ENCODE results near the gene SSNA1.

Gene SSNA1

DNA sequence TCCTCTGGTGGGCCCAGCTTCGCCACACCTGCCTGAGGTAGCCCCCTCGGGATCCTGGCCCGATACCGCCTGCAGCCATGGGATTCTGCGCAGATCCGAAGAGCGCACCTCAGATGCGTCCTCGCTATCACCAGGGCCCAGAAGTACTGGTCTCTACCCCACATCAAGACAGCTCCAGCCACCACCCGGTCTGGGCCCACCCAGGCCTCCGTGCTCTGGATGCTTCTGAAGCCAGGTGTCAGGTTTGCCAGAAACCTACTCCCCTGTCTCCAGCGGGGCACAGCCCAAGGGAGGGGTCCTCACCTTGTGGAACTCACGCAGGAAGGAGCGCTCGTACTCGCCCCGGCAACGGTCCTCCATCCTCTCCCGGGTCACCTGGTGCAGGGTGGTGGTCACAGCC, 2.6 kb upstream of the SSNA1 start:
- no peak for DNase-seq

DNA sequence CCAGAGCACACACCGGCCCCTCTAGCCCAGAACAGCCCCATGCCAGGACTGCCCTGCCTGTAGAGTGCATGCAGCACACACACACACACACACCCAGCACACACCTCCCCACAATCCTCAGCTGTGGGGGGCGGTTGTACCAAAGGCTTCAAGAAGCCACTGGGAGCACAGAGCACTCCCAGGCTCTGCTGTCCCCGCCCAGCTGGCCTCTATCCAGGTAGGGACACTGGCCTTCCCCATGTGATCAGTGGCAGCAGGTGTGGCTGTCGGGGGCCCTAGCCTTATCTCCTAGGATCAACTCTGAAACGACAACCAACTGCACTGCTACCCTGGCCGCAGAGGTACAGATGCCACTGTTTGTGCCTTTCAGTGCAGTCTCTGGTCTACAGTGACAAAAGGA, 2.1 kb upstream of the SSNA1 start:
- no peak for DNase-seq

DNA sequence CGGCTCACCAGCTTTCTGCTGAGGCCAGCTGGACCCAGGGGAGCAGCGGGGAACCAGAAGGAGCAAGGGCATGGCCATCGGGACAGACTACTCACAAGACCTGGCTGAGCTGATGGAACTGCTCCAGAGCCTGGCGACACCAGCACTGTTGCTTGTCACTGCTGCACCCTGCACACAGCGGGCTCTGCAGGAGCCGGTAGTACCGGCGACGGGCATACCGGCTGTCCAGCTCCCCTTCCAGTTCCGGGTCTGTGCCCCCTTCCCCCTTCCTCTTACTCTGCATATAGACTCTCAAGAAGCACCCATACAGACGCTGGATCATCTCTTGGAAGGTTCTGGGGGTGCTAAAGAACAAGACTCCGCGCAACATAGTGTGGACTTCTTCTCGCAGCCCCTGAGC, 1.1 kb upstream of the SSNA1 start:
- DNase-seq: no peak

DNA sequence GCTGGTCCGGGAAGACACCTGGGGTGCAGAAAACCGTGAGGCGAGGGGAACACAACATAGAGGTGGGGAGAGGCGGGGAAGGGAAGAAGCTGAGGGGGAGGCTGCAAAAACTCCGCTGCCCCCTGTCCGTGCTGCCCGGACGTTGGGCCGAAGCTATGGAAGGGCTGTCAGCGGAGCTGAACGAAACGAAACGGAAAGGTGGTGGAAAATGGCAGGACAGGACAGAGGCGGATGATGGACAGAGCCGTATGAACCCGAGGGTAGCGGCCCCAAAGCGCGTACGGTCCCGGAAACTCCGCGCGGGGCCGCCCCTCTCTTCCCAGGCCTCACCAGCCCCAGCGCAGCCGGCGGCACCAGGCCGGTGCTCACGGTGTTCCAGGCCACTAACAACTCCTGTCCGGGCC, 388 bp upstream of the SSNA1 start:
- no peak for DNase-seq

DNA sequence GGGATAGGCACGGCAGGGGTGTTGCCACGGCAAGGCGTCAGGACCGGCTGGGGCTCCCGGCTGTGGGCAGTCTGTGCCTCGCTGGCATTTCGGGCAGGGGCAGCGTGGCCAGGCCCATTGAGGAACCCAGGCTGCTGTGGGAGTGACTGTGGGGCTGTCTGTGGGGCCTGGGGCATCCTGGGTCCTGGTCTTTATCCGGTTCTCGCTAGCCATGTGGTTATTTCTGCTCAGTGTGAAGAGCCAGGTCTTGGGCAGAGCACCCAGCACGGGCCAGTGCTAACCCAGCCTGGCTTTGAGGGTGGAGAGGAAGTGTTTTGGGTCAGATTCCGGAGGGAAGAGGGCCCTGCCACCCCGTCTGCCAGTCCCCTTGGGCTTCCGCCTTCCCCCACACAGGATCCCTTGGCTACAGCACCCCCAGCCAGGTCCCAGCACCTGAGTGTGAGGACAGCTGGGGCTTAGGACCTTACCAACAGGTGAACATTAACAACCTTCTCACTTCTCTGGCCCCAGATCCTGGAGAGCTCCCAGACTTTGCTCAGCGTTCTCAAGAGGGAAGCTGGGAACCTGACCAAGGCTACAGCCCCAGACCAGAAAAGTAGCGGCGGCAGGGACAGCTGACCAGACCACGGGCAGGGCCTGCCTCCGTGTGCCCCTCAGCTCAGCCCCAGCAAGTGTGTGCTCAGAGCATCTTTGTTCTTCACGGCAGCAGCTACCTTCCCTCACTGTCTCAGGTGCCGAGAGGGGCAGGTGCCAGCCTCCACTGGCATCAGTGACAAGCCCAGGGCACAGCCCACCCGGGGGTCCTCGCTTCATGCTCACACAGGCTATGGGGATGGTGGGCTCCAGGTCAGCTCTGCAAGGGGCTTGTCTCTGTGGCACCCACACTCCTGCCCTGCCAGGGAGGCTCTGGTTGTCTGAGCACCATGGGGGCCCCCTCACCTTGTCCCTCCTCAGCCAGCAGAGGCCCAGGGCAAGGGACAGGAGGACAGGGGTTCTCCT, 1.1 kb downstream of the SSNA1 start:
- no peak for DNase-seq

DNA sequence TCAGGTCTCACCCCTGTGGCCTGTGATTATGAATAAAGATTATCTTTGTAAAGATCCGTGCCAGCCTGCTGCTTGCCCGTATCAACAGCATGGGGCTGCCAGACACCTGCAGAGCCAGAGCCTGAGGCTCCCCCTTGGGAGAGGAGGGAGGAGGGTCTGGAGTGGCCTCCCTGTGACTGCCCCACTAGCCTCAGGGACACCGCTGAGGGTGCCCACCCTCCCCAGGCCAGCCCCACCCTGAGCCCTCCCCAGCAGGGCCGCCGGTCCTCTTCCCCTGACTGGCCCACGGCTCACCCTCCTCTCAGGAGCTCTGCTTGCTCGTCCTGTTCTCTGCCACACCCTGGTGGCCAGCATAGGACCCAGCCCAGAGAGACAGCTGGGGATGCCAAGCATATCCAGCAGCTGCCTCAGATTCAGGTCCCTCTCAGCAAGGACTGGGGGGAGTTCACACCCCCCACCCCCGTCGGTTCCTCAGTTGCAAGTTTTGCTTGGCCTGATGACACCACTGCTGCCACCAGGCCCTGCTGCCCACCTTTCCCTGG, 1.9 kb downstream of the SSNA1 start:
- no peak for DNase-seq

DNA sequence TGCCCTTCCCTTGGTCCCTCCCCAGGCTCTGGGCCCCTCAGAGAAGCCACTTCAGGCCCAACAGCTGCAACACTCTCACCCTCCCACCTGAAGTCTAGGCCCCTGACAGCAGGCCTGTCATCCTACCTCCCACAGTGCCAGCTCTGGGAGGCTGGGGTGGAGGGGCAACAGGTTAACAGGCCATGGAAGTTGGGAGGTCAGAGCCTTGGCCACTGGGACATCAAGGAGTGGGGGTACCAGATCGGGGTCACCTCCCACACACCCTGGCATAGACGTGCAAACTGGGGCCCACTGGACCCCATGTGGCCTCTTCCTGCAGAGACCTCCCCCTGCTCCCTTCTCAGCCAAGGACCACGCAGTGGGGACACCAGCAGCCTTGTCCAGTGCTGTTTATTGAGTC, 2.8 kb downstream of the SSNA1 start:
- DNase-seq: no peak

DNA sequence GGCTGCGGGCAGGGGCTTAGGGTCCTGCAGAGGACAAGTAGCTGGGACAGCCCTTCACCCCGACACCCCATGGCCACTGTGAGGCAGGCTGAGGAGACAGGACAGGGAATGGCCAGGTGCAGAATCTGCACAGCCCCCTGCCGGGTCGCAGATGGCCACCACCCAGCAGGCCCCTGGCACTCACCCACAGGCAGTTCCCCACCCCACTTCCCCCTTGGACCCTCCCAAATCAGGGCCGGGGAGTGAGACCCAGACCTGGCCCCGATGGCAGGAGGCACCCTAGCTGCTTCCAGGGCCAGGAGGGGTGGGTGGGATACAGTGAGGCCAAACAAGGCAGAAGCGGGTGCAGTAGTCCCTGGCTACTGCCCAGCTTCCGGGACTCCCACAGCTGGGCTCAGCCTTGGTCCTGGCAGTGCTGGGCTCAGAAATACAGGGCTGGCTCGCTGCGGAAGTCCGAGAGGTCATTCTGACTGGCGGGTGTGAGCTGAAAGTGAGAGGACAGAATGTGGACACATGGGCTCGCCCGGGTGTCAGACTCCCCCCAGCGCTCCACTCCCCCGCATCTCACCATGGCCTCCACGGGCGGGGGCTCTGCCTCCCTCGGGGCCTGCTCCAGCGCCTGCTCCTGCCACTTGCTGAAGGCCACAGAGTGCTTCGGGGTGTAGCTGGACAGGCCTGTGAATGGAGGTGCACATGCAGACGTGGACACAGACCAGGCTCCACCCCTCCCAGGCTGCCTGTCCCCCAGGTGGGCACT, 3.4 kb downstream of the SSNA1 start:
- DNase-seq: no peak

DNA sequence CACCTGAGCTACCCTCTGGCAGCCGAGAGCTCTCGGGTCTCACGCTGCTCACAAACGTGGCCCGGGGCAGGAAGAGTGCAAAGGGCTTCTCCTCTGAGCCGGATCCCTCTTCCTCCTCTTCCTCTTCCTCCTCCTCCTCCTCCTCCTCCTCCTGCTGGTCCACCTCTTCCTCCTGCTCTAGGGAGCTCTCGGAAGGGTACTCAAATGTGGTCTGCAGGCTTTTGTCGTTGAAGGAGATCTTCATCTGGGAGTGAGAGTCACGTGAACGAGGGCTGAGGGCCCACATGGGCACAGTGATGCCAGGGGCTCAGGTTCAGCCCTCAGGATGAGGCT, 3.9 kb downstream of the SSNA1 start:
- DNase-seq: no peak

DNA sequence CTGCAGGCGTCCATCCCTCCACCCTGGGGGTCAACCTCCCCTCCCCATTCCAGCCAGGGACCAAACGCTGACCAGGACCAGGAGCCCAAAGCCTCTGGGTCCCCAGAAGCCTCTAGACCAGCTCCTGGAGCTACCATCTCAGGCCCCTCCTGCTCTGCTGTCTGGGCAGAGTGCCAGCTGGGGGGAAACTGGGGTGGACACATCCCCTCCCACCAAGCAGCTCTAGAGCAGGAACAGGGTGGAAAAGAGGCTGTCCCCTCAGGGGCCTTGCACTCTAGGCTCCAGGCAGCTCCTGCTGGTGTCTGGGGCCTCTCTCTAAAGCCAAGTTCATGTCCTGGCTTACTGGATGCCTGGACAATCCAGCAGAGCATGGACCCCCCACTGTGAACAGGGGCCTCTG, 4.4 kb downstream of the SSNA1 start:
- no peak for DNase-seq

DNA sequence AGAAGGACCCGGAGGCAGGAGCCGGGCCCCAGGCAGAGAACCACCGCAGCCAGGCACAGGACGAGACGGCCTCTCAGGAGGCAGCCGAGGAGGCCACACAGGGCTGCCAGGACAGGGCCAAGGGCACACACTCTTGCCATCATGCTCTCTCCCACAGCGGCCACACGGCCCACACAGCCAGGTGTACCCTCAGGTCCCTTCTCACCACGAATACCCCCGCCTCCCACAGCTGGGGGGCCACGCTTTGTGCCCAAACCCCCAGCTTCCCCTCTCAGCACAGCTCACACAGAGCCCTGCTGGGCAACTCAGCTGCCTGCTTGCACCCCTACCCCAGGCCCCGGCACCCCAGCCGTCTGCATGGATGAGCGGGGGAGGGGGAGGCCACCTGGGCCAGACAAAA, 5.3 kb downstream of the SSNA1 start:
- no peak for DNase-seq

DNA sequence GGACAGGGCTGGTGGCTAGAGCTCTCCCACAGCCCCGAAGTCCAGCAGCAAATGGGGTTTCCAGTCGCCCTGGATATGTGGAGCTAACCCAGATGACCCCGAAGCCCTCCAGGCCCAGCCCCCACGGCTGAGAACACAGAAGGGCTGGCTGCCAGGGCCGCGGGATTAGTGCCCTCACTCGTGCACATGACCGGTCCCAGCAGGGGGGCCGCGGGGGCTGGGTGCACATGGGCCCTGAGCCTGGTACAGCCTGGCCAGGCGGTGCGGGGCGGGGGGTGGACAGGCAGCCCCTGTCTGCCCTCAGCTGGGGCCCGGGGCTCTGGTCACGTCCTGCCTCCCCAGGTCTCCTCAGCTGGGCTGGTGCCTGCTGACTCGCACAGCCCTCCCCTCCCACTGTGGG, 5.9 kb downstream of the SSNA1 start:
- no peak for DNase-seq

DNA sequence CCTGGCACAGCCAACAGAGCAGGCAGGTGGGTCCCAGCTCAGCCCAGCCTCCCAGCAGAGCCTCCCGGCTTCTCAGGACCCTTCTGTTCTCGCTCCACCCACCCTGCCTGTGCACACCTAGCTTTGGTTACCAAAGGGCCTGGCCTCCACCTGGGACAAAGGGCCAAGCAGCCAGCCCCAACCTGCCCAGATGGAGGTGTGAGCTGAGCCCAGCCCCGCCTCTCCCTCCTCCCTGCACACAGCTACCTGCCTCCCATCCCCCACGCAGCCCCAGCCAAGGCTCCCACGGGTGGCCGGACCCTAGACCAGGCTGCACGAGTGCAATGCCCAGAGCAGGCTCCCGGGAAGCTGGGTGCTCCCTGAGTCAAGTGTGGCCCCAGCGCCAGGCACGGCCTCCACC, 6.4 kb downstream of the SSNA1 start:
- peak; percentile 73 for DNase-seq

DNA sequence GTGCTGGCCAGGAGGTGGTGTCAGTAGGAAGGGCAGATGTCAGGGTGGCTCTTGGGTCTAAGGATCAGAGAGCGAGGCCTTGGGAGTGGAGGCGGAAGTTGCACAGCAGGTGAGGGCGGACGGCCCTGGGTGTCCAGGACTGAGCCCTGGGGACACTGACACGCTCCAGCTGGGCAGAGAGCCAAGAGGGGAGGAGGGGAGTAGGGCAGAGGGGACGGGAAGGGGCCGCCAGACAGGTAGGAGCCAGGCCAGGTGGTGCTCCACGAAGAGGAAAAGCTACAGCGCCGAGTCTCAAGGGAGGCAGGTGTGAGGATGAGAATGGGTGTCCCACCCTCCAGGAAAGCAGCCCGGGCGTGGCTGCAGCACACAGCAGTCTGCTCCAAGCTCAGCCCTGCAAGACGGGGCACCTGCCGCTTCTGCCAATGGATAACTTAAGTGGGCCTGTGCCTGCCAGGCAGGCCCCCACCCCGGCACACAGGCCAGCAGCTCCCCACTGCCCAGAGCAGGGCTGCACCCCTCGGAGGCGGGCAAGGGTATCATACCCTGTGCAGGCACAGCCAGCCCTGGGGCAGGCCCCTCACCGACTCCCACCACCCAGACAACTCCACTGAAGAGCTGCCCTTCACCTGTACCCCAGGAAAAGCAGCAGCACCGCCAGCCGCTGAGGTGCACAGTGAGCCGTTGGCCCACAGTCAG, 7.2 kb downstream of the SSNA1 start:
- DNase-seq: peak; percentile 96

DNA sequence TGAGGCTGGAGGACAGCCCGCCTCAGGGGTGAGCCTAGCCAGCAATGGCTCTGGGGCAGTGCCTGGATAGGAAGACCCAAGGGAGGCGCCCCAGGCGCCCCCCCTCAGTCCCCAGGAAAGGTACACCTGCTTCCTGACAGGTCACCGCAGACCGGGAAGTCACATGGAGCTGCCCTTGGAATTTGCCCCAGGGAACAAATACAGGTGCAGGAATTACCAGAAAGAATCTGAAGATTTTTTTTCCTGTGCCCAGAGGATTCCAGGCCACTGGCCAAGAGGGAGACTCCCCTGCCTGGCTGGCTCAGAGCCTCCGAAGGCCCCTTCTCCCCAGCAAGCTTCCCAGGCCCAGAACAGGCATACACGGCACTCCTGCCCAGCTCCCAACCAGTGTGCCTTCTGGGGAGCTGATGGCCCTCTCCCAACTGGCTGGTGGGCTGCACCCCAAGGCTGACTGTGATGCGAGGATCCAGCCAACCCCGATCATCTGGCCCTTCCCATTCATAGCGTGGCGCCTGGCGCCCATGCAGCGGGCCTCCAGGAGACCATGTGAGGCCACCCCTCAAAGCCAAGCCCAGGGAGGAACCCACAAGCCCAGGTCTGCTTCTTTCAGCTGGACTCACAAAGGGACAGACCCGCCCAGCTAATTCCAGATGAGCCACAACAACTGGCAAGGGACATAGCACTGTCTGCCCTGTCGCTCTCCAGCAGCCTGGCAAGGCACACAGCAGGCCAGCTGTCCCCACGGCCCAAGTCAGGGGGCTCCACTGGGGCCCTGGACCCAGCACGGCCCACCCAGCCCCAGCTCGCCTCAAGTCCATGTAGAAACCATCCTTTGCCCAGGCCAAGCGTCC, 9.8 kb downstream of the SSNA1 start:
- no peak for DNase-seq

DNA sequence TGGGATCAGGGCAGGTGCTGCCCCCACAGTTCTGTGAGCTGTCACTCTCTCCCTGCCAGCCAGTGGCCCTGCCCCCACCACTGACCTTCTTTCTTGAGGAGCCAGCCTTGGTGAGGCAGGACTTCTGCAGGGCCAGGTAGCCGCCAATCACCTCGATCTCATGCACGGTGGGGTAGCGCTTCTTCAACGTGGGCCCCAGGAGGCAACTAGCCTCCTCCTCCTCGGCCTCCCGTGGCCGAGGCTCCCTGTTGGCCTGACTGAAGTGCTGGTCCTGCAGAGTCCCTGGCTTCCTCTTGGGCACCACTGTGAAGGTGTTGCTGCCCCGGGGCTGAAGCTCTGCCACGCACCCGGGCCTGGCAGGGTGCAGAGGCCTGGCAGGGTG, 10.4 kb downstream of the SSNA1 start:
- no peak for DNase-seq

DNA sequence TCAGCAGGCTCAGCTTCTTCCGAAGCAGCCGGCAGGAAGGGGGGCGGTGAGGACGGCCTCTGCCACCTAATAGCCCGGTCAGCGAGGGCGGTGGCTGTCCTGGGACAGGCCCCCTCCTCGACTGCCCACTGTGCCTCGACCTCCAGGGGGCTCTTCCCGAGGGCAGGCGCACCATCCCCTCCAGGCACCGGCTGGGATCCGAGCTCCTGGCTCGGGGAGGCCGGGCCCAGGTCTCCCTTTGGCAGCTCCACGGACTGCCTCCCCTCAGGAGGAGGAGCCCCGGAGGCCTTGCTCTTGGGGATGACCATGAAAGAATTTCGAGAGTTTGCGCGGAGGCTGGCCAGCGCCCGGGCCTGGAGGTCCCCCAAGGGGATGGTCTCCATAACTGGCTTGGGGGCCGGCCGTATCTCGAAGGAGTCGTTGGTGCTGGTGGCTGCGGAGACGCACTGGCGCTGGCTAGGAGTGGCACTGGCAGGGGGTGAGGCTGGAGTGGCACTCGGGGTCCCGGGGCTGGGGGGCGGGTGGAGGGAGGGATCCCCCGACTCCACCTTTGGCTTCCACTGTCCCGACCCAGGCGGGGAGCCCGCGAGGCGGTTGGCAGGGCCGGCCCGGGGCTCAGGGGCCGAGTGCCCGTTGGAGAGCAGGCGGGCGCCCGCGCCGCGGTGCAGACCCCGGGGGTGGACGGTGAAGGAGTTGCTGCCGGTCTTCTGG, 11.1 kb downstream of the SSNA1 start:
- no peak for DNase-seq

DNA sequence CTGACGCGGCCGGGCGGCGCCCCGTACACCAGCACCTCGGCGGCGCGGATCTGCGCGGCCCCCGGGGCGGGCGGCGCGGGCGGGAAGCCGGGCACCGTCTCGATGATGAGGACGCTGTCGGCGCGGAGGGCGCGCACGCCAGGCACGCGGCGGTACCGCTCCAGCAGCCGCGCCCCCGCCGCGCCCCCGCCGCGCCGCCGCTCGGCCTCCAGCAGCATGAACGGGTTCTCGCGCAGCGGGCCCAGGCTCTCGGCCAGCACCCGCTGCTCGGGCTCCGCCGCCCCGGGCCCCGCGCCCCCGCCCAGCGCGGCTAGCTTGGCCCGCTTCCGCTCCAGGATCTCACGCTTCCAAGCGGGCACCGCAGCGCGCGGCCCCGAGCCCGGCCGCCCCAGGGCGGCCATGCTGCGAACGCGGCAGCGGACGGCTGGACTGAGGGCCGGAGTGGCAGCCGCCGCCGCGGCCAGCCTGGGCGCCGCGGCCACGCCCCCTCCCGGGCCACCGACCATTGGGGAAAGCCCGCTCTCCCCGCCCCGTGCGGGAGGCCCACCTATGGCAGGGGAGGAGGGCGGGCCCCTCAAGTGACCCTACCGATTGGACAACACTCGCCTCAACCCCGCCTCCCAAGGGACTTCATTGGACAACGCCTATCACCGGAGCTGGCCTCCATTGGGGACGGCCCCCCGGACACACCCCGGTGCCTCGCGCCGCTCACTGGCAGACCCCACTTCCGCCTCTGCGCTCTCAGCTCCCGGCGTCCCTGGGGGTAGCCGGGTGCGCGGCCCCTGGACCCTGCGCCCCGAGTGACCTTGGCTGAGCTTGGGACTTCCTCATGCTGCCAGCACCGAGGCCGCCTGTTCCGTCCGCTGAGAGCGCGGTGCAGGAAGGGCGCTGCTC, 12.1 kb downstream of the SSNA1 start, which contains the start of gene TPRN:
TPRN (minus strand) TSS at position 431 of the 894 bp plus-strand sequence; CDS start at position 401, 30 bp downstream.
- DNase-seq: peak; percentile 98

DNA sequence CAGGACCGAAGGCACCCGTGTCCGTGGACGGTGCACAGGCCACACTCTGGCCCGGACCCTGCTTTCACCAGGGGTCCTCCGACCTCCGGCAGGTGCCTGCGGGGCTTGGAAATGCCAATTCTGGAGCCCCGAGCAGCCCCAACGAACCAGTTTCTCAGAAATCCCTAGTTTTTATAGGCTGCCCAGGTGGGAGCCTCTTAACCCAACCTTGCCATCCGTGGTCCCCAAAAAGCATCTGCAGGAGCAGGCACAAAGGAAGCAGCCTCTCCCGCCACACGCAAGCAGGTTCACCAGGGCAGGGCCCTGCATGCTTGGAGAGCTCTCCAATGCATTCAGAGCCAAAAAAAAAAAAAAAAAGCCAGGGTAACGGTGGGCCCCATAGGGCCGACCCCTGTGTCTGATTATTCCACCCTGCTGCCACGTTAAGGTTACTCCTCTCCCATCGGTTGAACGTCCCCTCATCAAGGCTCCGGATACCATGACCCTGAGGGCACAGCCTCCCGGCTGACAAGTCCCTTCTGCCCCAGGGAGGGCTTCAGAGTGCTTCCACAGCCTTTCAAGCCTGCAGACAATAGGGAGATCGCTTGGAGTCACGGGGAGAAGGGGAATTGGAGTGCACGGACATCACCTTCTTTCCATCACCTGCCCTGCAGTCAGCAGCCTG, 12.9 kb downstream of the SSNA1 start:
- DNase-seq: no peak

DNA sequence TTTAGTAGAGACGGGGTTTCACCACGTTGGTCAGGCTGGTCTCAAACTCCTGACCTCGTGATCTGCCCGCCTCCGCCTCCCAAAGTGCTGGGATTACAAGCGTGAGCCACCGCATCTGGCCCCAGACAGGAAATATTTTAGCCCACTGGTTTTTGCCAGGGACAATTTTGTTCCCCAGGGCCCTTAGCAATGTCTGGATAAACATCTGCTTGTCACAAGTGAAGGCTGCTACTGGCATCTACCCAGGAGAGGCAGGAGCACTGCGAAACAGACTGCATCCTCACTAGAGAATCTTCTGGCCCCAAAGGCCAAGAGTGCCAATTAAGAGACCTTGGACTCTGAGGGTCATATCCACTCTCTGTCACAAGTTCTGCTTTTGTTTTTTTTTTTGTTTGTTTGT, 14.5 kb downstream of the SSNA1 start:
- no peak for DNase-seq

All from NCI-H1105 (cell line).